CD8-positive, alpha-beta memory T cell (primary cell): ENCODE measurements around the gene NEIL3. TPM values are rescaled to one million over a fixed set of nuclear protein-coding genes. Genes with fewer than 3 reads are reported as not detected.
A peak's percentile ranks its signal among the peaks of the same experiment; 100 is the strongest.

ENCODE experiments used
- CTCF ChIA-PET: fragments of 350-600 bp; sonication (Branson Sonifier 250); formaldehyde crosslinking; loops from one replicate; lab custom pipeline; 2021; ENCODE audit warnings: antibody characterized with exemption; lab: Charles Lee
- POLR2A ChIA-PET: fragments of 350-600 bp; sonication (Branson Sonifier 250); formaldehyde crosslinking; loops from one replicate; lab custom pipeline; 2021; ENCODE audit warnings: antibody characterized with exemption; lab: Charles Lee
- DNase-seq, 5 donors: peaks; one replicate each; pipeline versions ENCODE4 v3.0.0 to v3.0.0-alpha.2; 2020 to 2022; ENCODE audit warnings: mixed read lengths in 1 of 5
- H3K27ac ChIP-seq: one replicate; pipeline ENCODE4 v1.7.0; 2013; ENCODE audit warnings: low read depth, mild to moderate bottlenecking, low read length, moderate library complexity
- H3K27me3 ChIP-seq: 2 replicates; pipeline ENCODE4 v1.7.0; 2013; ENCODE audit warnings: low read length, mild to moderate bottlenecking; ENCODE audit not compliant: insufficient read depth, poor library complexity, severe bottlenecking
- H3K36me3 ChIP-seq: 2 replicates; pipeline ENCODE4 v1.7.0; 2013; ENCODE audit warnings: mild to moderate bottlenecking, low read length, moderate library complexity; ENCODE audit not compliant: insufficient read depth
- H3K4me1 ChIP-seq: 2 replicates; pipeline ENCODE4 v1.7.0; 2013; ENCODE audit warnings: mild to moderate bottlenecking, low read length, moderate library complexity; ENCODE audit not compliant: insufficient read depth
- H3K4me3 ChIP-seq: 2 replicates; pipeline ENCODE4 v1.7.0; 2013; ENCODE audit warnings: mild to moderate bottlenecking, low read length
- H3K9me3 ChIP-seq: 2 replicates; pipeline ENCODE4 v1.7.0; 2013; ENCODE audit warnings: mild to moderate bottlenecking, low read length
- H3K27ac Mint-ChIP-seq, 8 donors: one replicate each; pipeline ENCODE4 v1.8.0; 2020 to 2021; ENCODE audit warnings: mixed read lengths in 8 of 8, mild to moderate bottlenecking in 6 of 8, inconsistent platforms in 3 of 8, moderate library complexity in 3 of 8
- H3K27me3 Mint-ChIP-seq, 2 donors: one replicate each; pipeline ENCODE4 v1.8.0; 2020 to 2021; ENCODE audit warnings: mixed read lengths in 2 of 2, mild to moderate bottlenecking in 1 of 2, moderate library complexity in 1 of 2
- H3K36me3 Mint-ChIP-seq, 3 donors: one replicate each; pipeline ENCODE4 v1.8.0; 2020 to 2021; ENCODE audit warnings: mixed read lengths in 3 of 3, inconsistent platforms in 1 of 3, mild to moderate bottlenecking in 1 of 3
- H3K4me1 Mint-ChIP-seq, 3 donors: one replicate each; pipeline ENCODE4 v1.8.0; 2020 to 2021; ENCODE audit warnings: mixed read lengths in 3 of 3, inconsistent platforms in 1 of 3, mild to moderate bottlenecking in 1 of 3
- H3K4me3 Mint-ChIP-seq, 7 donors: one replicate each; pipeline ENCODE4 v1.8.0; 2020 to 2021; ENCODE audit warnings: mixed read lengths in 7 of 7, mild to moderate bottlenecking in 6 of 7, moderate library complexity in 4 of 7, inconsistent platforms in 2 of 7
- H3K9me3 Mint-ChIP-seq, 5 donors: one replicate each; pipeline ENCODE4 v1.8.0; 2020 to 2022; ENCODE audit warnings: mixed read lengths in 5 of 5, mild to moderate bottlenecking in 3 of 5, moderate library complexity in 2 of 5, inconsistent platforms in 1 of 5
- polyA plus RNA-seq: library from polyadenylated mRNA; unstranded; fragments of 300-500 nt; fragmentation: Illumina TruSeq; gene quantifications from one replicate; pipeline ENCODE4 v1.2.3, GENCODE V29; 2021
- total RNA-seq, 2 experiments: library from RNA; stranded (reverse); gene quantifications; one replicate each; pipeline ENCODE4 v1.2.3, GENCODE V29; 2021

NEIL3 gene, protein sequence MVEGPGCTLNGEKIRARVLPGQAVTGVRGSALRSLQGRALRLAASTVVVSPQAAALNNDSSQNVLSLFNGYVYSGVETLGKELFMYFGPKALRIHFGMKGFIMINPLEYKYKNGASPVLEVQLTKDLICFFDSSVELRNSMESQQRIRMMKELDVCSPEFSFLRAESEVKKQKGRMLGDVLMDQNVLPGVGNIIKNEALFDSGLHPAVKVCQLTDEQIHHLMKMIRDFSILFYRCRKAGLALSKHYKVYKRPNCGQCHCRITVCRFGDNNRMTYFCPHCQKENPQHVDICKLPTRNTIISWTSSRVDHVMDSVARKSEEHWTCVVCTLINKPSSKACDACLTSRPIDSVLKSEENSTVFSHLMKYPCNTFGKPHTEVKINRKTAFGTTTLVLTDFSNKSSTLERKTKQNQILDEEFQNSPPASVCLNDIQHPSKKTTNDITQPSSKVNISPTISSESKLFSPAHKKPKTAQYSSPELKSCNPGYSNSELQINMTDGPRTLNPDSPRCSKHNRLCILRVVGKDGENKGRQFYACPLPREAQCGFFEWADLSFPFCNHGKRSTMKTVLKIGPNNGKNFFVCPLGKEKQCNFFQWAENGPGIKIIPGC
- total RNA-seq, result 10 to 100 TPM in 1 of 2 experiments, 1 to 10 TPM in 1; 9.9 to 10.3 TPM
- 0.32 TPM for polyA plus RNA-seq

- Mint-ChIP-seq H3K4me3 (peak within 1 kb of the TSS; percentile 80 to 96 (median 94)), H3K4me1 (peaks cover 15 to 63% (median 48%) of the 10 kb centered on the region in 3 donors), H3K27me3 (no peaks in the 10 kb centered on the region), H3K9me3 (no peaks in the 10 kb centered on the region), H3K27ac (peak within 1 kb of the TSS; percentile 60 to 92 (median 90)), H3K36me3 (peaks cover 0 to 8% (median 0%) of the 10 kb centered on the region in 3 donors)
- peaks cover 22% of the 10 kb centered on the region for H3K4me1 ChIP-seq
- H3K9me3 ChIP-seq, result no peaks in the 10 kb centered on the region
- ChIA-PET POLR2A (interaction anchor here (0.6 to 2.0 kb wide), 3 partner anchors 10 to 132 kb away, joined by 3 to 14 read pairs (median 5); partner anchors contain the start of gene AGA), CTCF (interaction anchor here (0.9 to 3.3 kb wide), 3 partner anchors 12 to 132 kb away, joined by 3 to 12 read pairs (median 5); no protein-coding TSS in a partner anchor)
- H3K27me3 ChIP-seq, result no peaks in the 10 kb centered on the region
- peak; percentile 87 to 97 (median 94) for DNase-seq
- peak within 1 kb of the TSS; percentile 72 for H3K27ac ChIP-seq
- H3K4me3 ChIP-seq, result peak within 1 kb of the TSS; percentile 67
- no peaks in the 10 kb centered on the region for H3K36me3 ChIP-seq
These were observed at the start of gene NEIL3 for GRCh38 chr4:177309522-177310371. Gene NEIL3, plus strand, starts transcription at chr4:177309874. Its CDS starts 80 bp downstream, at chr4:177309954.

GRCh38 chr4:177263818-177264217 lies 45.9 kb upstream of the NEIL3 start:
- Mint-ChIP-seq H3K27ac (no peak overlapping the region), H3K27me3 (peaks cover 0 to 5% of the 10 kb centered on the region in 2 donors), H3K36me3 (no peaks in the 10 kb centered on the region), H3K9me3 (no peaks in the 10 kb centered on the region), H3K4me3 (no peak overlapping the region), H3K4me1 (no peaks in the 10 kb centered on the region)
- H3K4me3 ChIP-seq, result no peak overlapping the region
- no peaks in the 10 kb centered on the region for H3K36me3 ChIP-seq
- H3K27me3 ChIP-seq, result no peaks in the 10 kb centered on the region
- CTCF ChIA-PET, result no interaction called here
- H3K27ac ChIP-seq, result no peak overlapping the region
- H3K4me1 ChIP-seq, result no peaks in the 10 kb centered on the region
- no peaks in the 10 kb centered on the region for H3K9me3 ChIP-seq
- no peak for DNase-seq
- POLR2A ChIA-PET, result no interaction called here

DNA sequence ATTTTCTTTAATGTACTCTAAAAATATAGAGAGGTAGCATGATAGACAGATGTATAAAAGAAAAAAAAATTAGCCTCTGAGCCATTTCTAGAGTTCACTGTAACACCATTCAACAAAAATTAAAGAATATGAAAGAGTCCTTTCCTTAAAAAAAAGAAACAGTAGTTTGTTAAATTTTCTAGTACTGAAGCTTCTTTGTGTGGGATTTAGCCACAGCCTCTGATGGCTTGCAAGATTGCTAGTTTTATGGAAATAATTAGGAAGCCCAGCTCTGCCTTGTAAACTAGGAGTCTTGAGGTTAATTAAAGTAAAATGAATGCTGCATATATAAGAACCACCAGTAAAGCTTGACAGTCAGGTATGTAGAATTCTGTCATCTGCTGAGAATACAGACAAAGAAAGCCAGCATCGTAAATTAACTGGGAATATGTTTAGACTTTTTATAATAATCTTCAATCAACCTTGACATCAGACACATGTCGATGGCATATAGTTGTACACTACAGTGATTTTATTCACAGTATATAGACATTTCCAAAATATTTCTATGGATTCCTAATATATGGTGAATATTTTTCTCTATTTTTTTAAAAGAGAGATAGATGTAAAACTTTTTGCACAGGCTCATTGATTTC lies 44.8 kb upstream of the NEIL3 start:
- H3K4me1 ChIP-seq, result no peaks in the 10 kb centered on the region
- no peak for DNase-seq
- no peak overlapping the region for H3K4me3 ChIP-seq
- POLR2A ChIA-PET, result no interaction called here
- Mint-ChIP-seq H3K36me3 (no peaks in the 10 kb centered on the region), H3K4me3 (no peak overlapping the region), H3K4me1 (no peaks in the 10 kb centered on the region), H3K27ac (no peak overlapping the region), H3K27me3 (peaks cover 0 to 5% of the 10 kb centered on the region in 2 donors), H3K9me3 (no peaks in the 10 kb centered on the region)
- CTCF ChIA-PET, result no interaction called here
- no peaks in the 10 kb centered on the region for H3K27me3 ChIP-seq
- H3K9me3 ChIP-seq, result no peaks in the 10 kb centered on the region
- H3K27ac ChIP-seq, result no peak overlapping the region
- H3K36me3 ChIP-seq, result no peaks in the 10 kb centered on the region

GRCh38 chr4:177265729-177266128 lies 43.9 kb upstream of the NEIL3 start:
- Mint-ChIP-seq H3K4me1 (no peaks in the 10 kb centered on the region), H3K9me3 (no peaks in the 10 kb centered on the region), H3K27me3 (peaks cover 0 to 5% of the 10 kb centered on the region in 2 donors), H3K4me3 (no peak overlapping the region), H3K27ac (no peak overlapping the region), H3K36me3 (no peaks in the 10 kb centered on the region)
- no peak for DNase-seq
- no peaks in the 10 kb centered on the region for H3K27me3 ChIP-seq
- CTCF ChIA-PET, result no interaction called here
- H3K4me1 ChIP-seq, result no peaks in the 10 kb centered on the region
- H3K36me3 ChIP-seq, result no peaks in the 10 kb centered on the region
- no peaks in the 10 kb centered on the region for H3K9me3 ChIP-seq
- POLR2A ChIA-PET, result no interaction called here
- H3K4me3 ChIP-seq, result no peak overlapping the region
- no peak overlapping the region for H3K27ac ChIP-seq

DNA sequence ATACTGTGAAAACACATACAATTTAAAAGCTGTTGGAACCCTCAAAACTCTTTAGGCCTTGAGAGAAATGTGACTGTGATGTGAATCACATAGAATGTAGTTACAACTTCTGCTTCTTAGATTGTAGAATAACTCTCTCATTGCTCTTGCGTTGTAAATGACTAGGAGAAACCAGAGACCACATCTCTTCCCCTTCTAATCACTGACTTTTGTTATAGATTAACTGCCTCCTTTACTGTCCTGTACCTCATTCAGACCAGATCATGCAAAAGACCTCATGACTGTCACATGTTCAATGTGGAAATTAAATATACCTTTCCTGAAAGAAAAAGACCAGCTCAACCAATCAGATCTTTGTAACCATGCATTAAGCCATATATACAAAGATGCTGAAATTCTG lies 43.2 kb upstream of the NEIL3 start:
- Histone ChIP-seq H3K36me3 (no peaks in the 10 kb centered on the region), H3K4me3 (no peak overlapping the region), H3K9me3 (no peaks in the 10 kb centered on the region), H3K27ac (no peak overlapping the region), H3K4me1 (no peaks in the 10 kb centered on the region), H3K27me3 (no peaks in the 10 kb centered on the region)
- CTCF ChIA-PET, result interaction anchor here (0.6 to 1.4 kb wide), 2 partner anchors 15 to 16 kb away, joined by 3 to 4 read pairs; no protein-coding TSS in a partner anchor
- DNase-seq, result no peak
- Mint-ChIP-seq H3K9me3 (no peaks in the 10 kb centered on the region), H3K27ac (no peak overlapping the region), H3K4me1 (no peaks in the 10 kb centered on the region), H3K4me3 (no peak overlapping the region), H3K27me3 (peaks cover 0 to 5% of the 10 kb centered on the region in 2 donors), H3K36me3 (no peaks in the 10 kb centered on the region)
- POLR2A ChIA-PET, result no interaction called here

- DNase-seq, result no peak
- Histone ChIP-seq H3K27me3 (no peaks in the 10 kb centered on the region), H3K4me1 (no peaks in the 10 kb centered on the region), H3K9me3 (no peaks in the 10 kb centered on the region), H3K36me3 (no peaks in the 10 kb centered on the region), H3K4me3 (no peak overlapping the region), H3K27ac (no peak overlapping the region)
- H3K4me3 Mint-ChIP-seq, result no peak overlapping the region
- no peaks in the 10 kb centered on the region for H3K4me1 Mint-ChIP-seq
- H3K27ac Mint-ChIP-seq, result no peak overlapping the region
- CTCF ChIA-PET, result interaction anchor here (1.4 kb wide), 1 partner anchor 18 kb away, joined by 4 read pairs; no protein-coding TSS in a partner anchor
- POLR2A ChIA-PET, result interaction anchor here (0.6 kb wide), 1 partner anchor 30 kb away, joined by 4 read pairs; no protein-coding TSS in a partner anchor
- H3K27me3 Mint-ChIP-seq, result no peaks in the 10 kb centered on the region
- H3K36me3 Mint-ChIP-seq, result no peaks in the 10 kb centered on the region
- no peaks in the 10 kb centered on the region for H3K9me3 Mint-ChIP-seq
These were observed 41.8 kb upstream of the NEIL3 start for GRCh38 chr4:177267911-177268310.

DNA sequence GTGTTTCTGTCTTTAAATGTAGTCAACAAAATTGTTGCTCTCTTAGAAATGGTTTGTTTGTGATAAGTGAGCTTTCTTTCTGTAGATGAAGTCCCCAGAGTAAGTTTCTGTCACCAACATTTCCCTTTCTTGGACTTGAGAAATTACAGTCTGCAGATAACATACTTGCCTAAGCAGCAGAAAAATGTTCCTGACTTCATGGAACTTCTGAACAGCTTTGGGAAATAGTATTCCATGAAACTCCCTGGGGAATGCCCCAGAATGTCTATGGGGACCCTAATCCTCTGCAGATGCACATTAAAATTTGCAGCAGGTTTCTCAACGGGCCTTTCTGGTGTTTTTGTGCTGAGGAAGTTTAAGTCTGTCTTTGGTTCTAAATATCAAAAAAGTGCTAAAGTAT lies 38.6 kb upstream of the NEIL3 start:
- Histone ChIP-seq H3K36me3 (no peaks in the 10 kb centered on the region), H3K4me1 (no peaks in the 10 kb centered on the region), H3K9me3 (no peaks in the 10 kb centered on the region), H3K4me3 (no peak overlapping the region), H3K27ac (no peak overlapping the region), H3K27me3 (no peaks in the 10 kb centered on the region)
- Mint-ChIP-seq H3K36me3 (no peaks in the 10 kb centered on the region), H3K4me1 (no peaks in the 10 kb centered on the region), H3K27ac (no peak overlapping the region), H3K9me3 (no peaks in the 10 kb centered on the region), H3K27me3 (no peaks in the 10 kb centered on the region), H3K4me3 (no peak overlapping the region)
- no peak for DNase-seq
- CTCF ChIA-PET, result no interaction called here
- POLR2A ChIA-PET, result no interaction called here
